Measurements from ENCODE around the gene C1orf56. TPM values are rescaled to one million over a fixed set of nuclear protein-coding genes. Genes with fewer than 3 reads are reported as not detected.
"Not testable (repeated sequence)": the region's sequence is repeated elsewhere in the genome, so short reads cannot be mapped to it uniquely, and the experiment has no call there.

C1orf56 gene
- total RNA-seq, 2 donors from 2014 or later: 0.91 to 1.0 TPM

- Mint-ChIP-seq H3K9me3 (no peaks in the 10 kb centered on the region), H3K27ac (peak overlapping the region in 1 of 2 donors; percentile 99), H3K36me3 (peaks cover 7 to 10% of the 10 kb centered on the region in 2 donors)
- no peak for ATAC-seq
- DNase-seq (ENCODE audit: low spot score in 2 of 2): no peak
These were observed 24.7 kb downstream of the C1orf56 start for GRCh38 chr1:151072224-151072623.

- ATAC-seq: no peak
These were observed 38.5 kb downstream of the C1orf56 start for GRCh38 chr1:151085953-151086559.

GRCh38 chr1:151097426-151097825, 49.9 kb downstream of the C1orf56 start:
- not testable (repeated sequence) for DNase-seq (ENCODE audit: low spot score in 2 of 2); H3K9me3 Mint-ChIP-seq; H3K36me3 Mint-ChIP-seq; ATAC-seq
- H3K27ac Mint-ChIP-seq: peak overlapping the region in 1 of 2 donors; percentile 47

More at GRCh38 chr1:151085953-151086559, 38.5 kb downstream of the C1orf56 start:
- no peaks in the 10 kb centered on the region for H3K36me3 Mint-ChIP-seq
- no peak overlapping the region for H3K27ac Mint-ChIP-seq
- no peaks in the 10 kb centered on the region for H3K9me3 Mint-ChIP-seq
- DNase-seq (ENCODE audit: low spot score in 2 of 2): no peak

GRCh38 chr1:151098126-151098525, 50.6 kb downstream of the C1orf56 start:
- DNase-seq (ENCODE audit: low spot score in 2 of 2): no peak
- Mint-ChIP-seq H3K9me3 (no peaks in the 10 kb centered on the region), H3K36me3 (no peaks in the 10 kb centered on the region), H3K27ac (no peak overlapping the region)
- no peak for ATAC-seq

Other genes with a start within 250 kb of the C1orf56 start
- 1 to 10 TPM; 3.1 to 3.3 TPM for gene CTSK, start 239.5 kb upstream of the C1orf56 start, total RNA-seq
- gene ARNT, start 171.2 kb upstream of the C1orf56 start, total RNA-seq: 10 to 100 TPM; 37.0 to 61.1 TPM
- not detected for gene CTXND2, start 160.6 kb upstream of the C1orf56 start, total RNA-seq
- gene SETDB1, start 121.4 kb upstream of the C1orf56 start, total RNA-seq: 10 to 100 TPM; 57.4 to 73.6 TPM
- 100 to 1,000 TPM; 110 to 134 TPM for gene CERS2, start 72.9 kb upstream of the C1orf56 start, total RNA-seq
- not detected for gene ANXA9, start 65.5 kb upstream of the C1orf56 start, total RNA-seq
- gene MINDY1, start 40.8 kb upstream of the C1orf56 start, total RNA-seq: 10 to 100 TPM; 23.3 to 32.3 TPM
- 10 to 100 TPM; 18.0 to 20.7 TPM for gene PRUNE1, start 39.3 kb upstream of the C1orf56 start, total RNA-seq
- 1 to 10 TPM in 1 of 2 donors, under 1 TPM in 1; 0.89 to 3.1 TPM for gene BNIPL, start 11.2 kb upstream of the C1orf56 start, total RNA-seq
- gene CDC42SE1, start 11.9 kb downstream of the C1orf56 start, total RNA-seq: 100 to 1,000 TPM; 104 to 166 TPM
- gene MLLT11, start 12.6 kb downstream of the C1orf56 start, total RNA-seq: 1 to 10 TPM; 5.6 TPM
- gene GABPB2, start 23.0 kb downstream of the C1orf56 start, total RNA-seq: 10 to 100 TPM in 1 of 2 donors, 1 to 10 TPM in 1; 5.6 to 14.1 TPM
- gene SEMA6C, start 98.9 kb downstream of the C1orf56 start, total RNA-seq: 1 to 10 TPM; 2.8 to 7.1 TPM
- gene TNFAIP8L2, start 108.9 kb downstream of the C1orf56 start, total RNA-seq: 10 to 100 TPM in 1 of 2 donors, 1 to 10 TPM in 1; 6.9 to 18.5 TPM
- gene LYSMD1, start 118.2 kb downstream of the C1orf56 start, total RNA-seq: 10 to 100 TPM in 1 of 2 donors, 1 to 10 TPM in 1; 3.8 to 36.1 TPM
- gene SCNM1, start 118.4 kb downstream of the C1orf56 start, total RNA-seq: 10 to 100 TPM; 62.3 to 83.9 TPM
- under 1 TPM; 0.77 to 0.78 TPM for gene TMOD4, start 128.2 kb downstream of the C1orf56 start, total RNA-seq
- gene VPS72, start 142.4 kb downstream of the C1orf56 start, total RNA-seq: 10 to 100 TPM; 61.3 to 67.0 TPM
- 100 to 1,000 TPM in 1 of 2 donors, 10 to 100 TPM in 1; 88.0 to 137 TPM for gene PIP5K1A, start 150.8 kb downstream of the C1orf56 start, total RNA-seq
- 100 to 1,000 TPM; 185 to 189 TPM for gene PSMD4, start 207.0 kb downstream of the C1orf56 start, total RNA-seq
- 10 to 100 TPM; 28.0 to 29.0 TPM for gene ZNF687, start 234.5 kb downstream of the C1orf56 start, total RNA-seq

Measured in activated naive CD4-positive, alpha-beta T cell treated with anti-CD3 and anti-CD28 coated beads, Interleukin-2, amount 50 U/mL, for 72 hours (primary cell).